VCaP (cell line): ENCODE results near the gene TMEM147.
A peak's percentile ranks its signal among the peaks of the same experiment; 100 is the strongest.

Experiments
- H3K27ac ChIP-seq: fragments of 450-650 bp; 2 replicates; pipeline ENCODE4 v1.5.1; 2017
- TF ChIP-seq, protein P1 (sequence below): fragments of 450-650 bp; conservative IDR thresholded peaks from 2 replicates; pipeline ENCODE4 v1.5.1; 2017; ENCODE audit warnings: mild to moderate bottlenecking, moderate library complexity

Gene TMEM147

GRCh38 chr19:35551091-35551810, 5.8 kb downstream of the TMEM147 start:
- no peak overlapping the region for H3K27ac ChIP-seq
- TF ChIP-seq, protein P1, sequence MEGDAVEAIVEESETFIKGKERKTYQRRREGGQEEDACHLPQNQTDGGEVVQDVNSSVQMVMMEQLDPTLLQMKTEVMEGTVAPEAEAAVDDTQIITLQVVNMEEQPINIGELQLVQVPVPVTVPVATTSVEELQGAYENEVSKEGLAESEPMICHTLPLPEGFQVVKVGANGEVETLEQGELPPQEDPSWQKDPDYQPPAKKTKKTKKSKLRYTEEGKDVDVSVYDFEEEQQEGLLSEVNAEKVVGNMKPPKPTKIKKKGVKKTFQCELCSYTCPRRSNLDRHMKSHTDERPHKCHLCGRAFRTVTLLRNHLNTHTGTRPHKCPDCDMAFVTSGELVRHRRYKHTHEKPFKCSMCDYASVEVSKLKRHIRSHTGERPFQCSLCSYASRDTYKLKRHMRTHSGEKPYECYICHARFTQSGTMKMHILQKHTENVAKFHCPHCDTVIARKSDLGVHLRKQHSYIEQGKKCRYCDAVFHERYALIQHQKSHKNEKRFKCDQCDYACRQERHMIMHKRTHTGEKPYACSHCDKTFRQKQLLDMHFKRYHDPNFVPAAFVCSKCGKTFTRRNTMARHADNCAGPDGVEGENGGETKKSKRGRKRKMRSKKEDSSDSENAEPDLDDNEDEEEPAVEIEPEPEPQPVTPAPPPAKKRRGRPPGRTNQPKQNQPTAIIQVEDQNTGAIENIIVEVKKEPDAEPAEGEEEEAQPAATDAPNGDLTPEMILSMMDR, result no peak

GRCh38 chr19:35552534-35553384, 7.3 kb downstream of the TMEM147 start:
- no peak overlapping the region for H3K27ac ChIP-seq
- TF ChIP-seq, protein P1, result no peak

- TF ChIP-seq, protein P1, result no peak
- H3K27ac ChIP-seq, result no peak overlapping the region
These were observed 8.1 kb downstream of the TMEM147 start for GRCh38 chr19:35553385-35554000.

- H3K27ac ChIP-seq, result no peak overlapping the region
- TF ChIP-seq, protein P1, result no peak
These were observed 8.7 kb downstream of the TMEM147 start for GRCh38 chr19:35554076-35554475.

DNA sequence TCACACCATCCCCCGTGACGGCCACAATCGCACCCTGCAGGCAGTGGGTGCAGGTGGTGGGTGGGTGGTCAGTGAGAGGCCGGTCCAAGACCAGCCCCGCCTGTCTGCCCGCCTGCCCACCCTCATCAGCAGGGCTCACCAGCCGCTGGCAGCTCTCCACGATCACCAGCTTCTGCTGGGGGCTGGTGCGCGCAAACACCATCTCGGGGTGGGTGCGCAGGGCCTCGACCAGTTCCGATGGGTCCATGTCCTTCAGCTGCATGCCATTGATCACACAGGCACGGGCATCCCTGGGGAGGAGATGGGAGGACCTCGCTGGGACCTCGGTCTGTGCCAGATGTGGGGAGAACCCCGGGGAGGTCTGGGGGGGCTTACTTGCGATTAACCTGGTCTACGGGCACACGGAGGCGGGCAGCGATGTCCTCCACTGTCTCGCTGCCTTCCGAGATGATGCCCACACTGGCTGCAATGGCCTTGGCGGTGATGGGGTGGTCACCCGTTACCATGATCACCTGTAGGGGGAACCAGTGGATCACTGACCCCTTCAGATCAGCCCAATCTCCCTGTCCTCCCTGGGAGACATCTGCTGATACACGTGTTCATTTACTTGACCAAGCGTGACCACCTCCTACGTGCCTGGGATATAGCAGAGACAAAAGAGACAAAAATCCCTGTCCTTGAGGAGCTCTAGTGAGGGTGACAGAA, 10.0 kb downstream of the TMEM147 start:
- TF ChIP-seq, protein P1, result peak; percentile 47
- H3K27ac ChIP-seq, result no peak overlapping the region

DNA sequence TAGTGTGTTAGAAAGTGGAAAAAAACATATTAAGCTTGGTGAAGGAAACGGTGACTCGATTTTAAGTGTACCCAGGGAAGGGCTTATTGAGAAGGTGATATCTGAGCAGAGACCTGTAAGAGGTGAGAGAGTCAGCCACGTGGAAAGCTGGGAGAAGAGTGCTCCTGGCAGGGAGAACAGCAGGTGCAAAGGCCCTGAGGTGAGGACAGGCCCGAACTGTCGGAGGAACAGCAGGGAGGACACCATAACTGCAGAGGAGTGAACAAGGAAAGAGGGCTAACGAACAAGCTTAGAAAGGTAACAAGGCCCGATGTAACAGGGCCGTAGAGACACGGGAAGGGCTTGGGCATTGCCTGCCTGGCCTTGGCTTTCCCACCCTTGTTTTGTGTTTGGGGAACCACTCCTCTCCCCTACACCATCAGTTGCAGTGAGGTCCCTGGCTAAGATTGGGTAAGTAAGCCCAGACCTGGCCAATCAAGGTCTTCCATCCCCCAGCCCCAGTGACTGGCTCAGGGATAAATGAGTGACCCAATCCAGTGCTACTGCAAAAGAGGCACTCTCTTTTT, 10.7 kb downstream of the TMEM147 start:
- TF ChIP-seq, protein P1, result no peak
- H3K27ac ChIP-seq, result no peak overlapping the region
